DMS79 (cell line): ENCODE measurements around the gene SFMBT2.

Source experiments
- DNase-seq: peaks from one replicate; lab custom pipeline; 2025; lab: John Stamatoyannopoulos, UW

SFMBT2 gene

GRCh38 chr10:7264313-7264756 lies 146.5 kb downstream of the SFMBT2 start:
- DNase-seq, result no peak

DNA sequence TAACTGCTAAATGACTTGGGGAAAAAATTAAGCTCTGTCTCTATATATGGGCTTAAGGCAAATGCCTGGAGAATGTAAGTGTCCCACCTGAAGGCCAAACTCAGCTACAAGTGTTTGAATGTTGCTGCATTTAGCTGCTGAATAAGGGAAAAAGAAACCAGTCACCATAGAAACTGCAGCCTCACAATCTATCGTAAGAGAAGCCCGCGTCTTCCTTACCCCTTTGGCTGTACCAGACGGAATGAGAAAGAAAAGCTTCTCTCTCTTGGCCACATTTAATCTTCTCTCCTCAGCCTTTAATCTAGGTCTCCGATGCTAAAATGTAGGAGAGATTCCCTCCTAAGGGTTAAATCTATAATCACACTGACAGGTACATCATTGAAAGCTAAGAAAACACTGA lies 147.2 kb downstream of the SFMBT2 start:
- DNase-seq, result no peak

- no peak for DNase-seq
These were observed 149.5 kb downstream of the SFMBT2 start for GRCh38 chr10:7261351-7261750.

- no peak for DNase-seq
These were observed 149.9 kb downstream of the SFMBT2 start for GRCh38 chr10:7260912-7261311.

DNA sequence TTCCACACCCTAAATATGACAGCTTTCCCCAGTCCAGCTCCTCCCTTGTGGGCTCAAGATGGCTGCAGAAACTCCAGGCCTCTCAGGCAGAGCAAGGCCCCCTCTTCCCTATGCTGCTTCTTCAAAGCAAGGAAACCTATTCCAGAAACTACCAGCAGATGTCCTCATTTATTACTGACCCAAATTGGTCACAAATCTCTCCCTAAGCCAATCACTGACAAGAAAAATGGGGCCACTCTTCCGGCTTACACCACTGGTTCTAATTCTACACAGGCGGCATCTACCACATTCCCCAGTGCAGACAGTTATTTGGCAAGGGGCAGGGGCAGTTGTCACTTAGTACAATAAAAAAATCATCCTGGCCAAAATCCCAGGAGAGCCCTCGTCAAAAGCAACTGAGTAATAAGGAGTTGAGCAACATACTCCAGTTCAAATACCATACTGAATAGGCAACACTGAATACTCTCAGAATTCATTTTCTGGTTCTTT lies 150.4 kb downstream of the SFMBT2 start:
- DNase-seq, result no peak

DNA sequence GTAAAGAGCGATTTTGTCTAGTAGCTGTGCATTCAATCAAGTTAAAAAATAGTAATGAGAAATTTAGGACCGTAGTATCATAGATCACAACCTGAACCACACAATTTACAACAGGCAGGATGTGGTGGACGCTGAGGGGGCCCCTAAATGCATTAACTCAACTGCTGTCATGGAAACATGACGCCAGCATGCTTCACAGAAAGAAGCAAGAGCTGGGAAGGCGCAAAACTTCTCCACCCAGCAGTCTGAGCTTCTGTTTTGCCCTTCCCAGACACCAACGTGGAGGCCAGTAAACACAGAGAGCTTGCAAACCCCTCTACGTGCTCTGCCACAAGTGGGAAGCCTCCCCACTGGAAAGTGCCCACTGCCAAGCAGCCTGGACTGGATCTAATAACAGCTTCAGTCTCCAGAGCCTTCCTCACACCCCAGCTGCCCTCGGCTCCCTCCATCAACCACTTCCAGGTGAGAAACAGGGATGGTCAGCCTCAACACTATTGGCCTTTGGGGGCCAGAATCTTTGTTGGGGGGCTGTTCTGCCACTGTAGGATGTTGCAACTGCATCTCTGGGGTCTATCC lies 151.8 kb downstream of the SFMBT2 start:
- no peak for DNase-seq

DNA sequence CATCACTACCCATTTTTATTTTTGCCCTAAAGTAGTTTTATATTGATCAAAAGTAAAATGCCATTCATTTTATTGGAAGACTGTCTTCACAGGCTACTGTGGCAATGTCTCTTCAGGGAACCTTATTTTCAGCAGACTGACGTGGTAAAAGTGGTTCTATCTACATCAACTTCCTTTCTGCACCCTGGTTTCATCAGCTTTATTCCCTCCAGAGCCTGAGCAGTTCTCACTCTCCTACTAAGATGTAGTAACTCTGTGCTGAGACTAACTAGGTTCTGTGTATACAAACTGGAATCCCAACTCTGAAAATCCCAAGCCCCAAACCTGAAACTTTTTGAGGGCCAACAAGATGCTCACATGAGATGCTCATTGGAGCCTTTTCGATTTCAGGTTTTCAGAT lies 155.3 kb downstream of the SFMBT2 start:
- DNase-seq, result no peak

GRCh38 chr10:7251696-7252465 lies 159.0 kb downstream of the SFMBT2 start:
- no peak for DNase-seq

- no peak for DNase-seq
These were observed 160.6 kb downstream of the SFMBT2 start for GRCh38 chr10:7250236-7250635.

DNA sequence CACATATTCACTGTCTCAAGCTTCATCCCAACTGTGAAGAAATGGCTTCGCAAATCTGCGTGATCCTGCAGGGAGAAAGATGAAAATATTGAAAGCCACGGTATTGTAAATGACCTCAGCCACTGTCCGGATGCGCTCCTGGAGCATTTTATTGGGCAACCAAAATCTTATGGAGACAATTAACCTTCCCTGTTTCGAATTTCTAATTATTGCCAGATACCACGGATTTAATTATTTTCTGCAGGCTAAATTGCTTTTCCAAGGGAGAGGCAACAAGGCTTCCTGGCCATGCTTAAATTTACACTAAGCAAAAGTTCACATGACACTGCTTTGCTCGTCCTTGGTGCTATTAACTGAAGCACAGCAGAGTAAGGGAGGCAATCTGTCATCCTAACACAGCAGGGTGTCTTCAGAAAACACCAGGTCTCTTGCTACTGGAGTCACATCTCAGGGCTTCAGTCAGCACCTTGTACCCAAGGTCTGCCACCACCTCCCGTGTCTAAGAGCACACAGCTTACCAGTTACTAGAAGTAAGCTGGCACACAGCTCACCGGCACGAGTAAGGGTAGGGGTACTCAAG lies 162.2 kb downstream of the SFMBT2 start:
- DNase-seq, result no peak

GRCh38 chr10:7248148-7248547 lies 162.7 kb downstream of the SFMBT2 start:
- DNase-seq, result no peak

GRCh38 chr10:7245505-7245904 lies 165.3 kb downstream of the SFMBT2 start:
- no peak for DNase-seq

DNA sequence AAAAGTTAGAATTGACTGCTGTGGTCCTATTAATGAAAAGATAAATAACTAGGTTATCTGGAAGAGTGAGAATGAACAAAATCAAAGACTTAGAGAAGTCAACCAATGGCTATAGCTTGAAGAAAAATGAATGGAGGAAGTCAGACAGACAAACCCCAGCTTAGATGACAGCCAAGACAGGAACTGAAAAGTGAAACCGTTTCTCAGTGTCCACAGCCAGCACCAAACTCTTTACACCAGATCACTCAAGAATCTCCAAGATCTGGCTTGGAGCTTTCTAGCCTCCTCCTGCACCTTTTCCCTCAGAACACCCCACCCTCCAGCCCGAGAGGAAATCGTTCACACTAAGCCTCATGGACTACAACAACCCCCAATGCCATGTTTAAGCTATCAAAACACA lies 167.0 kb downstream of the SFMBT2 start:
- no peak for DNase-seq

DNA sequence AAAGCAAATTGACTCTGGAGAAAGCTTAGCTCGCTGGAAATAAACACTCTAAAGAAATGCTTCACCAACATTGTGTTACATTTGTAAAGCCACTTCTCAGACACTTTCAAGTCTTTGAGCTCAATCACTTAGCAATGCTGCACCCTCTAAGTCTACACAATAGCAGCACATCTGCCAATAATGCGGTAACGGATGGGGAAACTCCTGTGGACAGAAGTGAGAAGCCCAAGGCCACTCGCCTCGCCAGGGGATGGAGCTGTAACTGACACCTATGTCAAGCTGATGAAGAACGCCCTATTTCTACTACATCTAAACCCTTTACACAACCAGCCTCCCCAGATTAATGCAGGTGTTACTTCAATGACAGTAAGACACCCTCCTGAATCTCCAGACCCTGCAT lies 167.7 kb downstream of the SFMBT2 start:
- no peak for DNase-seq

DNA sequence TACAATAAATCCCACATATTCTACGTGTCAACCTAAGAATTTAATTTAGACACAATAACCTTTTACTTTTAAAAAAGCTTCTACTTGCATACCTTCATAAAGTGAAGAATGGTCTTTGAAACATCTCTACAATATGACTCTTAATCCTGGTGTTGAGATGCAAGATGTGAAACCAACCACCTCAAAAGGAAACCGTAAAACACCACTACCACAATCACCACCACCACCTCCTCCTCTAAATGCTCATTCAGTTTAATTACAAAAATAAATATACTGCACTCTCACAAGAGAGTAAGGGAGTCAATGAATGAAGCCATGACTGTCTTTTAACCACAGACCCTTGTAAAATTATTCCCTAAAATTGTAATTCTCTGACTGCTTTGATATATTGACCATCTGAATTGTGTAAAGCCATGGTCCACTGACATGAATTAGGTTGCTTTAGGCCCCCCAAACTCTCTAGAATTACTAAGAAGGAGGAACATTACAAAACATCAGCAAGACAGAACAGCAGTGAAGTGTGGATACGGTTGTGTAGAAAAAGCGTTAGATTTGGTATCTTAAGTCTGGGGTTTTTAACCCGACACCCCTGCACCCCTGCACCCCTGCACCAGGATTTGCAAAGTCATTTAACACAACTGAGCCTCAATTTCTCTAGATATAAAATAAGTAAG lies 171.4 kb downstream of the SFMBT2 start:
- no peak for DNase-seq

- no peak for DNase-seq
These were observed 175.5 kb downstream of the SFMBT2 start for GRCh38 chr10:7235376-7235775.

DNA sequence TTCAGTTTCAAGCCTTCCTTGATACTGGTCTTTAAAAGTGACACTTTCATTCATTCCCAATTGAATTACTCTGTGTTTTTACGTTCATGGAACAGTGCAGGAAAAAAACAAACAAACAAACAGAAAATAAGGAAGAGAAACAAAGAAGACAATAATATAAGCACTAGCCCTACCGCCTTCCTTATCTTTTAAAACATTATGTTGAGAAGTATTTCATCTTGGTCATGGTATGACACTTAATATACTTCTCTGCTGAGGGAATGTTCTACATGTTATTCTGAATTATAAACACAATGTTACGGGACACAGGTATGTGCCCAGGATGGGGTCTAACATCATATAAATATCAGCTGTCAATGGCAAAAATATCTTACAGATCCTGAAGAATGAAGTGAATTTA lies 176.7 kb downstream of the SFMBT2 start:
- no peak for DNase-seq

DNA sequence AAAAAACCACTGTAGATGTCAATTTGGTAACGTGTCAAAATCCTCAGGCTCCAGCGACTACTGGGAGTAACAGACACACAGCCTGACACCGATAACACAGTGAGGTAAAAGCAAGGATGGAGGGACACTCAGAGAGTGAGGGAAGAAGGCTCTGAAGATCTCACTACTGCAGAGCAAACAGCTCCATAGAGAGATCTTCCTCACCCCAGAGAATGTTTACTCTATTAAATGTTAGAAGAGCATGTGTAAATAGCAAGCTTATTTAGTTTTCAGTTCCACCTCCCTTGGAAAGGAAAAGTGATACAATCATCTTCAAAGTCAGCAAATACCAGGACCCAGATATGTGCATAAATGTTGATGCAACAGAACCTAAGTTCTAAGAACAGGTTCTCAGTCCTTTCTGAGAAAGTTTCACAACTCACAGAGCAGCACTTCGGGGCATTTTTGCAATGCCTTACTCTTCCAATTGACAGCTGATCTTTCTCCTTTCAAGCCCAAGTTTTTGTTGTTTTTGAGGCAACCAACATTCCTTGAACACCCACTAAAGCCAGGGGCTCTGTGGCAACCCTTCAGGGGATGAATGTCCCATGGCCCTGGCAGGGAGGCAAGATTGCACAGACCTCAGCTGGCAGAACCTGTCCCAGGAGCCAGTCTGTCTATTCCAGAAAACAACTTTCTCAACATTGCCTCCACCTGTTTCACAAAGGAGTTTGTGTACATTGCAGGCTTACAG lies 177.4 kb downstream of the SFMBT2 start:
- no peak for DNase-seq

- no peak for DNase-seq
These were observed 179.1 kb downstream of the SFMBT2 start for GRCh38 chr10:7231509-7232414.

GRCh38 chr10:7230951-7231350 lies 179.9 kb downstream of the SFMBT2 start:
- DNase-seq, result no peak

- DNase-seq, result no peak
These were observed 180.8 kb downstream of the SFMBT2 start for GRCh38 chr10:7230036-7230435.
